HCT116 (cell line): Measurements from ENCODE around the gene ALKBH7. TPM values are rescaled to one million over a fixed set of nuclear protein-coding genes. Genes with fewer than 3 reads are reported as not detected.
A peak's percentile ranks its signal among the peaks of the same experiment; 100 is the strongest.

Experiments used
- ATAC-seq: fragments of 200-7000 bp; cut with Tn5 transposase; 2 replicates; pipeline ENCODE4 v1.9.1; 2020; ENCODE audit warnings: mild to moderate bottlenecking, moderate library complexity
- BruUV-seq: library from RNA; stranded (reverse); fragments of 400-500 nt; replicated peaks from 2 replicates; lab custom pipeline; 2021; lab: Mats Ljungman, UMichigan
- CTCF ChIA-PET: fragments of 300-600 bp; sonication (Branson Sonifier 250); formaldehyde crosslinking; loops from one replicate; lab custom pipeline; 2021; ENCODE audit warnings: antibody characterized with exemption; lab: Charles Lee
- POLR2A ChIA-PET: fragments of 300-600, 350-600 bp; sonication (Branson Sonifier 250); formaldehyde crosslinking; loops from one replicate; lab custom pipeline; 2021; ENCODE audit warnings: antibody characterized with exemption; lab: Charles Lee
- RAD21 ChIA-PET, 2 experiments: fragments of 300-600 bp; sonication (Branson Sonifier 250); formaldehyde crosslinking; loops; one replicate each; lab custom pipeline; 2023; ENCODE audit warnings: low total read pairs in 2 of 2; ENCODE audit not compliant: uncharacterized antibody in 2 of 2, unreplicated experiment in 2 of 2, low non-redundant PET in 1 of 2; lab: Charles Lee
- DNase-seq: peaks from one replicate; pipeline ENCODE4 v3.0.0-alpha.2; 2010; ENCODE audit warnings: low read depth, low spot score
- H2AFZ ChIP-seq: fragments of 200-600 bp; shearing (Covaris generic), sonication (generic); 2 replicates; pipeline ENCODE4 v1.6.1; 2017; ENCODE audit warnings: low read depth, mixed run types, mixed read lengths, antibody characterized with exemption, low read length; ENCODE audit not compliant: poor library complexity, severe bottlenecking
- H3K27ac ChIP-seq: 2 replicates; pipeline ENCODE4 v1.5.1; 2012; ENCODE audit warnings: low read depth, low read length
- H3K27me3 ChIP-seq: fragments of 200-600 bp; sonication (generic); 2 replicates; pipeline ENCODE4 v1.6.1; 2016; ENCODE audit warnings: mixed run types, low read length, mixed read lengths; ENCODE audit not compliant: insufficient read depth
- H3K36me3 ChIP-seq, 2 experiments: fragments of 200-500 bp in 1 of 2; fragments of 200-600 bp in 1 of 2; sonication (Bioruptor generic) in 1 of 2; sonication (generic) in 1 of 2; 2 replicates each; pipeline versions ENCODE4 v1.5.1 to v1.6.1; 2014 to 2016; ENCODE audit warnings: low read length in 2 of 2, inconsistent platforms in 1 of 2, mixed read lengths in 1 of 2, mixed run types in 1 of 2; ENCODE audit not compliant: insufficient read depth in 2 of 2, control insufficient read depth in 1 of 2
- H3K4me1 ChIP-seq, 2 experiments: fragments of 200-600 bp in 1 of 2; sonication (generic) in 1 of 2; 2 replicates each; pipeline versions ENCODE4 v1.5.1 to v1.6.1; 2012 to 2017; ENCODE audit warnings: low read length in 2 of 2, inconsistent platforms in 1 of 2, mild to moderate bottlenecking in 1 of 2, mixed read lengths in 1 of 2, mixed run types in 1 of 2, moderate library complexity in 1 of 2; ENCODE audit not compliant: insufficient read depth in 2 of 2, control insufficient read depth in 1 of 2
- H3K4me2 ChIP-seq: fragments of 200-600 bp; sonication (generic); 2 replicates; pipeline ENCODE4 v1.6.1; 2017; ENCODE audit warnings: mixed run types, low read length, mixed read lengths
- H3K4me3 ChIP-seq, 2 experiments: fragments of 200-600 bp in 1 of 2; sonication (generic) in 1 of 2; replicated peaks in 1 of 2; 2 replicates each; pipeline ENCODE4 v1.5.1; 2011 to 2016; ENCODE audit warnings: low read length in 2 of 2, control low read depth in 1 of 2, low read depth in 1 of 2, mild to moderate bottlenecking in 1 of 2, mixed read lengths in 1 of 2, mixed run types in 1 of 2
- H3K79me2 ChIP-seq: fragments of 200-600 bp; sonication (generic); 2 replicates; pipeline ENCODE4 v1.6.1; 2017; ENCODE audit warnings: mild to moderate bottlenecking, mixed run types, low read length, moderate library complexity, mixed read lengths; ENCODE audit not compliant: insufficient read depth
- H3K9ac ChIP-seq: fragments of 200-600 bp; sonication (generic); 2 replicates; pipeline ENCODE4 v1.6.1; 2016; ENCODE audit warnings: low read length, mixed read lengths
- H3K9me2 ChIP-seq: fragments of 200-600 bp; sonication (generic), shearing (Covaris generic); 2 replicates; pipeline ENCODE4 v1.6.1; 2017; ENCODE audit warnings: mixed run types, mild to moderate bottlenecking, moderate library complexity; ENCODE audit not compliant: insufficient read depth
- H3K9me3 ChIP-seq, 2 experiments: fragments of 200-500 bp in 1 of 2; fragments of 200-600 bp in 1 of 2; sonication (Bioruptor generic) in 1 of 2; sonication (generic) in 1 of 2; 2 replicates each; pipeline ENCODE4 v1.6.1; 2014 to 2017; ENCODE audit warnings: low read length in 2 of 2, mixed read lengths in 2 of 2, inconsistent platforms in 1 of 2, low read depth in 1 of 2, mild to moderate bottlenecking in 1 of 2, mixed run types in 1 of 2, moderate library complexity in 1 of 2; ENCODE audit not compliant: control insufficient read depth in 1 of 2, insufficient read depth in 1 of 2
- H4K20me1 ChIP-seq: fragments of 200-600 bp; sonication (generic), shearing (Covaris generic); 2 replicates; pipeline ENCODE4 v1.6.1; 2017; ENCODE audit warnings: mixed run types, mild to moderate bottlenecking, moderate library complexity; ENCODE audit not compliant: insufficient read depth
- CTCF ChIP-seq, 3 experiments: fragments of 200-600 bp in 1 of 3; sonication (generic) in 1 of 3; IDR thresholded peaks in 2 of 3; conservative IDR thresholded peaks in 1 of 3; 2 replicates each; pipeline ENCODE4 v1.5.1; 2012 to 2017; ENCODE audit warnings: low read depth in 2 of 3, low read length in 2 of 3, antibody characterized with exemption in 1 of 3, borderline replicate concordance in 1 of 3, control low read depth in 1 of 3, mild to moderate bottlenecking in 1 of 3, mixed read lengths in 1 of 3, mixed run types in 1 of 3, moderate library complexity in 1 of 3; ENCODE audit not compliant: insufficient read depth in 1 of 3
- ELF1 ChIP-seq: IDR thresholded peaks from 2 replicates; pipeline ENCODE4 v1.6.1; 2012; ENCODE audit warnings: low read depth, borderline replicate concordance
- POLR2A ChIP-seq: IDR thresholded peaks from 2 replicates; pipeline ENCODE4 v1.7.0; 2011; ENCODE audit warnings: borderline replicate concordance; ENCODE audit not compliant: insufficient read depth, insufficient read length; ENCODE audit errors: extremely low read depth
- POLR2AphosphoS5 ChIP-seq: IDR thresholded peaks from 2 replicates; pipeline ENCODE4 v1.6.1; 2011; ENCODE audit warnings: mild to moderate bottlenecking, low read depth, low read length, moderate library complexity
- SIN3A ChIP-seq: IDR thresholded peaks from 2 replicates; pipeline ENCODE4 v1.6.1; 2012; ENCODE audit warnings: low read depth
- ZFX ChIP-seq: fragments of 450-650 bp; IDR thresholded peaks from 2 replicates; pipeline ENCODE4 v1.6.1; 2017
- ZNF274 ChIP-seq: fragments of 200-500 bp; sonication (Bioruptor generic); IDR thresholded peaks from 2 replicates; pipeline ENCODE4 v1.6.1; 2014; ENCODE audit warnings: mild to moderate bottlenecking, low read depth, low read length, inconsistent platforms
- intact Hi-C: fragments of 100-400 bp; cut with micrococcal nuclease; formaldehyde crosslinking; loops from 2 replicates; pipeline ENCODE4 v1.10.0; 2022
- microRNA-seq: library from miRNA; unstranded; fragments of <30 nt; microRNA quantifications from one replicate; pipeline ENCODE4, GENCODE V29; 2016; ENCODE audit warnings: borderline number of aligned reads
- total RNA-seq: library from RNA; stranded (reverse); gene quantifications from one replicate; pipeline ENCODE4 v1.2.1, GENCODE V29; 2021; ENCODE audit not compliant: unreplicated experiment

The ALKBH7 gene
- total RNA-seq, 1 experiment from 2014 or later = 57.1 TPM

- RAD21 ChIA-PET = interaction anchor here in 1 of 2 experiments (1.1 kb wide), 1 partner anchor 31 kb away, joined by 3 read pairs; the partner anchor contains the start of gene GTF2F1
- Histone ChIP-seq H4K20me1 (peaks cover 39% of the 10 kb centered on the region; the same call in 1 of the 2 replicates), H3K79me2 (peaks cover 48% of the 10 kb centered on the region), H3K27me3 (no peaks in the 10 kb centered on the region), H3K9me3 (no peaks in the 10 kb centered on the region), H3K4me2 (peak within 1 kb of the TSS; percentile 98), H3K27ac (peak within 1 kb of the TSS; percentile 85), H3K9me2 (no peaks in the 10 kb centered on the region), H2AFZ (no peak within 1 kb of the TSS), H3K36me3 (peaks cover 25 to 34% of the 10 kb centered on the region in 2 experiments; a peak in 3 of 4 replicates), H3K4me1 (peaks cover 8 to 26% of the 10 kb centered on the region in 2 experiments; a peak in 3 of 4 replicates), H3K4me3 (peak within 1 kb of the TSS; percentile 98 to 99), H3K9ac (peak within 1 kb of the TSS; percentile 96)
- intact Hi-C loops = no loop called here
- TF ChIP-seq ZFX = peak; percentile 85
- TF ChIP-seq CTCF (IDR thresholded peaks at IDR 0.05 in 2 of 3, conservative IDR thresholded peaks at IDR 0.05 in 1 of 3; ENCODE audit: borderline replicate concordance in 1 of 3, insufficient read depth in 1 of 3, low read depth in 2 of 3, low read length in 2 of 3) = no peak
- no peak for TF ChIP-seq ZNF274
- TF ChIP-seq SIN3A = no peak
- no peak for TF ChIP-seq POLR2A
- TF ChIP-seq ELF1 = no peak
- peak; percentile 81 for TF ChIP-seq POLR2AphosphoS5
- CTCF ChIA-PET = interaction anchor here (0.9 to 1.3 kb wide), 3 partner anchors 14 to 206 kb away, joined by 3 to 4 read pairs (median 4); partner anchors contain the start of gene SLC25A23
- POLR2A ChIA-PET = interaction anchor here (1.0 to 1.6 kb wide), 3 partner anchors 14 to 106 kb away, joined by 4 to 8 read pairs (median 7); partner anchors contain the start of genes ALKBH7 and TNFSF9
- ATAC-seq (no peak), DNase-seq (no peak)
- BruUV-seq = no TSS peak
Observed at GRCh38 chr19:6424195-6424938, 51.8 kb downstream of the ALKBH7 start, which contains the start of gene KHSRP. Gene KHSRP (minus strand): TSS chr19:6424811. CDS start chr19:6424701, 110 bp downstream.

Small RNAs within 50 kb of the gene (microRNA-seq; reads per million reads assigned to microRNA genes)
- gene MIR3940 (14.5 reads per million, percentile 35 among the genes with 10 or more reads in this experiment), gene MIR6790 (not detected), gene MIR6885 (3.6 reads per million)

Other genes with a start within 250 kb of the ALKBH7 start
- gene ACSBG2, start 237.1 kb upstream of the ALKBH7 start, total RNA-seq = 0.37 TPM
- 55.0 TPM for gene MLLT1, start 92.8 kb upstream of the ALKBH7 start, total RNA-seq
- not detected for gene ACER1, start 39.2 kb upstream of the ALKBH7 start, total RNA-seq
- 116 TPM for gene CLPP, start 11.3 kb upstream of the ALKBH7 start, total RNA-seq
- 3.4 TPM for gene PSPN, start 3.1 kb downstream of the ALKBH7 start, total RNA-seq
- 82.0 TPM for gene GTF2F1, start 20.4 kb downstream of the ALKBH7 start, total RNA-seq
- gene KHSRP, start 52.0 kb downstream of the ALKBH7 start, total RNA-seq = 553 TPM
- 0.93 TPM for gene SLC25A41, start 61.0 kb downstream of the ALKBH7 start, total RNA-seq
- 89.5 TPM for gene SLC25A23, start 87.0 kb downstream of the ALKBH7 start, total RNA-seq
- gene CRB3, start 91.5 kb downstream of the ALKBH7 start, total RNA-seq = 40.5 TPM
- gene DENND1C, start 109.0 kb downstream of the ALKBH7 start, total RNA-seq = 0.54 TPM
- 32.5 TPM for gene TUBB4A, start 129.5 kb downstream of the ALKBH7 start, total RNA-seq
- 25.1 TPM for gene TNFSF9, start 158.2 kb downstream of the ALKBH7 start, total RNA-seq
- gene CD70, start 218.4 kb downstream of the ALKBH7 start, total RNA-seq = 2.1 TPM